GM19025 (cell line): ENCODE measurements around the gene ASPG.

Experiments
- ATAC-seq: cut with Tn5 transposase; IDR thresholded peaks from one replicate; pipeline ENCODE4 v1.9.1; 2021; ENCODE audit warnings: mild to moderate bottlenecking, low read depth, moderate library complexity; ENCODE audit not compliant: unreplicated experiment

ASPG gene

DNA sequence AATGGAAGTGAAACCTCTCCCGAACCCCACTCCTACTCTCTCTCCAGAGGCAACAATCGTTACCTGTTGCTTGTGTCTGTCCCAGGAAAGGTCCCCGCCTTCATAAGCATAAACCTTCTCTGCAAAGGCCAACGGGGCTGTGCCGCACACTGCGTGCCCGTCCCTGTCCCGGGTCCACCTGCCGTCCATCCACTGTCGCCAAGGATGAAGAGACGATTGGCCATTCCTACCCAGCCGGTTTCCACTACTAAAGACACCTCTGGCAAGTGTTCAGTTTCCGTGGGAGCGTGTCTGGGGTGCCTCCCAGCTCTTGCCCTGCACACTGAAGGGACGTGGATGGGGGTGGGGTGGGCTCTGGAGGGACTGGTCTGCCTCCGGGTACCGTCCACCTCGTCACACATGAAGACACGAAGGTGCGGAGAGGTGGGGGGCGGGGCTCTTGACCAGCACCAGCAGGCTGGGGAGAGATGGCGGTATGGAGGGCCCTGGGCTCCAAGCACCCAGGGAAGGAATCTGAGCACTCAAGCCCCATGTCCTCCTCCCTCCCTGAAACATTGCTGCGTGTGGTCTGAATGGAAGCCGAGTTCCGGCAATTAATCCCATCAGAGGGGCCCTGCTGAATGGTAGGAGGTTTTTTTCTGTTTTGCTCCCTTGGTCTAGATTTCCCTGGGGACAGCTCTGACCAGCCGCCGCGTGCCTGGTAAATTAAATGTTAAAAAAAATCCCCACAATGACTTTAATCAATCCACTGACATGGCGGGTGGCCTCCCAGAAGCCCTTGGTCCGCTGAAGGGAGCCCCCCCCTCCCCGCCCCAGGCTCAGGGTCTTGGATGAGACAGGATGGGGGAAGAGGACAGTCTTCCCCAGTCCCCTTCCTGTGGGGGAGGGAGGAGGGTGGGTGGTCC lies 48.8 kb downstream of the ASPG start:
- ATAC-seq = no peak

DNA sequence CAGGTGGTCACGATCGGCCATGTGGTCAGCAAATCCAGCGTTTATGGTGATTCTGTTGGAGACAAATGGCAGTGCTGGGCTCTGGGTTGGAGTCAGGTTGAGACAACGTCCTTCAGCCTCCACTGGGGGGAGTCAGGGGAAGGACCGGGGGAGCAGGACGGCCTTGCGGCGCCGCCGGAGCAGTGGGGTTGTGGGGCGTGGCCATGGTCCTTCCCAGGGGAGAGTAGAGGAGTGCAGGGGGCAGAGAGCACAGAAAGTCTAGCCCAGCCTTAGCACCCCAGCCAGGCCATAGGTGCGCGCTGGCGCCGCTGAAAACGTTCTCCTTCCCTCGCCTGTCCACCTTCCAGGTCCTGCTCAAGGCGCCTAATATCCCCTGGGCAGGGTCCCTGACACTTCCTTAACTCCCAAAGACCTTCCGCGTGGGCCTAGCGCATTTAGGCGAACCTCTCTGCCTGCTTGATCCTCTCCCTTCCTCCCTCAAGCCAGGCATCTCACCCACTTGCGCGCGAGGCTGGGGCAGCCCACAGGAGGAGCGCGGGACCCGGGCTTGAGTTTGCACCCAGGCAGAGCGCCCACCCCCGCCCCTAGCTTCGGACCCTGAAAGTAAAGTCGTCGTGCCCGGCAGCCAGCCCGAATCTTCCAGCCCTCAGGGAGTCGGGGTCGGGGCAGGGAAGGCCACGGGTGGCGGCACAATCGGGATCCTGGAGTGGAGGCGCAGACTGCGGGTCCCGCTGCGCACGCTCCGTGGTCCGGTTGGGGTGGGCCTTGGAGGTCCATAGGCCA lies 49.8 kb downstream of the ASPG start:
- ATAC-seq = no peak

DNA sequence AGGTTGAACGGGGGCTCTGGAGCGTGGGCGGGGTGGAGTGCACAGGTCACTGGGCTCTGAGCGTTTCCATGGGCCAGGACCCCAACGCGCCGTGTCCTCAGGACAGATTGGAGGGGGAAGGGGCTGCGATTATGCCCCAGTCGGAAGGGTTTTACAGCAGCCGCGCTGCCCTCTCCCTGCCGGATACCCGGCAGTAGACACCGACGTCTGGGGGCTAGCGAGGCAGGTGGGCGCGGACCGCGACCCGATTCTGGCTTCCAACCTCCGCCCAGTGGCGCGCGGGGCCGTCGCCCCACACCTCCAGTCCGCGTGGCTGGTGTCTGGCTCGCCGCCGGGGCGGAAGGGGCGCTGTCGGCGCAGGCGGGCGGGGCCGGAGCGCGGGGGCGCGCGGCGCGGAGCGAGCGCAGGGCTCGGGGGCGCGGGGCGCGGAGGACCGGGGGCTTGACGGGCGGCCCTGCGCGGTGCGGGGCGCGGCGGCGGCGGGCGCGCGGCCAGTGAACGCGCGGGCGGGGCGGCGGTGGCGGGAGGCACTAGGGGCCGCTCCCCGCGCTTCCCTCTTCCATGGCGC lies 50.5 kb downstream of the ASPG start:
- ATAC-seq = no peak

DNA sequence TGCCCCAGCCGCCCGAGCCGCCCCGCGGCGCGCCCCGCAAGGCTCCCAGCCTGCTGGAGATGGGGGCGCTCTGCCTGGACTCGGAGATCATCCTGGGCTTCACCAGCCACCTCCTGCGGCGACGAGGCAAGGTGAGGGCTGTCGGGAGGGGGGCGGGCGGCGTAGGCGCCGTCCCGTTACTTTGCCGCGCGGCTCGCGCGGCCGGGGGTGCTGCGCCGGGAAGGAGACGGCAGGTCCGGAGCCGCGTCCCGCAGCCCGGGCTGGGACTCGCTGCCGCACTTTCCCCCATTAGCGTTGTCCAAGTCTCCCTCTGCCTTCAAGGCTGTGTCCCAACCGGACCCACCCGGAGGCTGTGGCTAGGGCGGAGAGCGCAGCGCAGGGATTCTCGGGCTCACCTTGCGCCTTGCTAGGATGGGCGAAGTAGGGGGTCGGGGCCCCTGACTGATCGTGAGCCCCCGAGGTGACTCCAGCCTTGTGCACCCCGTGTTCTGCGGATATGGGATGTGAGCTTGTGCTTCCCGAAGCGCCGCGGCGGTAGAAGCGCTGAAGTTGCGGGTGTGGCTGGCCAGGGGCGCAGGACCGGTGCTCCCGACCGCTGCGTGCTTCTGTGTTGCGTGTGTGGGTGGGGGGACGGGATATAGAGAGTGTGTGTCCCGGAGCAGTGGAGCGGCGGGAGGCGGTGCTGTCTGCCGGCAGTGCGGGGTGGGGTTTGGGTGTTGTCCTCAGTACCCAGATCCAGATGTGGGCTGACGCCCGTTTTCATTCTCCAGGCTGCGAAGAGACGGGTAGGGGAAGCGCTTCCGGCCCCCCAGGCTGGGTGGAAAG lies 51.2 kb downstream of the ASPG start:
- ATAC-seq = no peak

DNA sequence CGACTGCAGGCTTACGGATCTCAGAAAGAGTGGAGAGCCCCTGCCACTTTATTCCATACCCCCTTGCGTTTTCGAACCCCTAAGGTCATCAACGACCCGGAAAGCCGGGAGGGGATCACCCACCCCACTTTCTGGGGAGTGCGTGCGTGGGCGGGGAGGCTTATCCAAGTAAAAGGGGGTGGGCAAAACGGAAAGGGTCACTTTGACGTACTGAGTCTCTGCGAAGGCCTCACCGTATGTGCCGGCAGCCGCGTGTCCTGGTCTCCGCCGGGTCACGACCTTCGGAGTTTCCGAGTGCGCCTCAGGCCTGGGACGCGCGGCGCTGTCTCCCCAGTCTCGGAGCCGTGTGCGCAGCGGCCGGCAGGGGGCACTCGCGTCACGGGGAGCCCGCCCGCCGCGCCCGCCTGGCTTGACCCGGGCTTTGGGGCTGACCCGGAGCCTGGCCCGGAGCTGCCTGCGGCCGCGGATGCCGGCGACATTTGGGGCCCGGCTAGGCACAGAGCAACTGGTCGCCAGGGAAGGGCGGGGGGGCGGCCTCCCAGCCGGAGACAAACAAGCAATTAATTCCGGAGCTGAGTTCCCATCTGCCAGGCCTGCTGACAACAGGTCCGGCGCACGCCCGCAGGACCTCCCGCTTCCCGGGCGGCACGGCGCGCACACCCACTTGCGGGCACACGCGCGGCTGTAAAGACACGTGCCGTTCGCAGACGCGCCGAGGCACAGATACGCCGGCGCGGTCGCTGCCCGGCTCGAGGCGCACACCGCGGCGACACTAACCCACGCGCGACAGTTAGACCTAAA lies 52.0 kb downstream of the ASPG start:
- no peak for ATAC-seq

DNA sequence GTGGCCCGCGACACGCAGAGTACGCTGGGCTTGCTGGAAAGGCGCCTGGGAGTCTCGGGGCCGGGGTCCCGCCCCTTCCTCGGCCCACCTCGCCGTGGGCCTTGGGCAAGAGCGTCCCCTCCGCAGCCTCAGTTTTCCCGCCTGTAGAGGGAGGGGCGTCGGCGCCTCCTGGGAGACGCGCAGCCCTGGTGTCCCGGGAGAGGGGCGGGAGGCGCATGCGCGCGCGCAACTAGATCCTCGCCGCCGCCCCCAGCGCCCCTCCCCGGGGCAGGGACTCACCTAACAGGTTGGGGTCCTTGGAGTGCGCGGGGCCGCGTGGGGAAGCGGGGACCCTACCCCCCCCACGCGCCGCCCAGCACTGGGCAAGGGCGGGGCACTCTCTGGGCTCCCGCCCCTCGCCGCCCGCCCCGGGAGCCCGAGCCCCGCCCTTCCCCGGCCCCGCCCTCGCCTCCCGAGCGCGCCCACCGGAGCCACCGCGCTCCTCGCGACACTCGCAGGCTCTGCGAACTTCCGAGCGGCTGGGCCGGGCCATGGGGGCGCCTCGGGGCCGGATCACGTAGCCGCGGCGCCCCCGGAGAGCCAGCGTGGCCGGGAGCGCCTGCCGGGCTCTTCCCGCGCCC lies 52.7 kb downstream of the ASPG start, which contains the start of gene KIF26A:
Gene KIF26A (plus strand): TSS at position 490 of the 620 bp plus-strand sequence. CDS start 136 bp downstream, outside the sequence.
- ATAC-seq = no peak

DNA sequence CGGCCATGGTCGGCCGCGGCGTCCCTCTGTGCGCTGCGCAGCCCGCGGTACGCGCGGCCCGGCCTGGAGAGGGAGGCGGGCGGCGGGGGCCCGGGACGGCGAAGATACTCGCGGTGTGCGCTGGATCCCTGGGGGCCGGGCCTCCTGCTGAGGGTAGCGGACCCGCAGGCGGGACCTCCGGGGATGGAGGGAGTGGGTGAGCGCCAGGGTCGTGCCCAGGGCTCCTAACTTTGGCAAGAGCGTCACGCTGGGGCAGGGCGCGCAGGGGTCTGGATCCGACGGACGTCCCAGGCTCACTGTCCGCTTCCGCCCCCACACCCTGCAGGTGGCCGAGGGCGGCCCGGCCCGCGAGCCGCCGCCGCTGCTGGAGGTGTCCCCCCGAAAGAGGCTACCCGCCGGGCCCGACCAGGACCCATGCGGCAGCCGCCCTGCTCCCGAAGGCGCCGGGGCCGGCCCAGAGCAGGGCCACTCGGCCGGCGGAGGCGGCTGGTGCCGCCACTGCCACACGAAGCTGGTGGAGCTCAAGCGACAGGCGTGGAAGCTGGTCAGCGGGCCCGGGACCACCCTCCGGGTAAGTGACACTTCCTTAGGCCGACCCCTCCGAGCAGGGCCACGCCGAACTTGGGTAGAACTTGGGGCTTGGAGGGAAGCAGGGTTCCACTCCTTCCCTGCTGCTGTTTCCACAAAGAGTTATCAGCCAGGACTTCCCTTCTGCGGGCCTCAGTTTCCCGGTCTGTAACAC lies 53.4 kb downstream of the ASPG start:
- no peak for ATAC-seq

DNA sequence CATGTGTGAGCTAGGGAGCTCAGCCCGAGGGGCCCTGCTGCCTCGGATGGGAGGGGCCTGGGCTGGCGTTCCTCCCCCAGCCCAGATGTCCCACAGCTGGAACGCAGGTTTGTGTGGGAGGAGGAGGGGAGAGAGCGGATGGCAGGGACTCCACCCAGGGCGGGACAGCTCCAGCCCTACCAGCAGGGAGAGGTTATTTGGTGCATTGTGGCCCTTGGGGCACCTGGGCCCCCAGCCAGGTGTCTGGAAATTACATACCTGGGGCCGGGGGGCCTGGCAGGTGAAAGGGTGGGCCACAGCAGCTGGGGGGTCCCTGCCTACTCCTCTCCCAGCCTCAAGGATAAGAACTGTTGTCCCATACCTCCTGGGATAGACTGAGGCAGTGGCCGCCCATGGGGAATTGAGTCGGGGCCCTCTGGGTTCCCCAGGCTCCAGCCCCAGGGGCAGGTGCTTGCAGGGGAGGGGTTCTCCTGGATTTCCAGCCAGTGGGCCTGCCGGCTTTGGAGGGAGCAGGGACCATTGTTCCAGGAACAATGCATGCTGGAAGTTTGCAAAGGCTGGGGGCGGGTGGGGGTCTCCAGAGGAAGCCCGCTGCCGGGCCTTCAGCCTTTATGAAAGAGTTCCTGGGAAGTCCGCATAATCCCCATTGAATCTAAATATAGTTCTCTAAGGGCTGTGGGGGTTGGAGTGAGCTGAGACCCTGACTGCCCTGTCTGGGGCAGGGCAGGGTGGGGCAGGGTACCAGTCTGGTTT lies 54.1 kb downstream of the ASPG start:
- no peak for ATAC-seq

DNA sequence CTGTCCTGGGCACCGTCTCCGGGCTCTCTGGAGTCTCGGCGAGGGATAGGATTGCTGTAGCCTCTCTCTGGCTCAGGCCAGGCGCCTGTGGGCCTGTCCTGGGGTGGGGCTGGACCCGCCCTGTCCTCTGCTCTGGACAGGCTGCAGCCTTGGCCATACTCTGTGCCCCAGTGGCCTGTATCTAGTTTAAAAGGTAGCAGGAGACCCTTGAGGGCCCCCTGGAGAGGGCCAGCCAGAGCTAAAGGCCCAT lies 54.6 kb downstream of the ASPG start:
- no peak for ATAC-seq

DNA sequence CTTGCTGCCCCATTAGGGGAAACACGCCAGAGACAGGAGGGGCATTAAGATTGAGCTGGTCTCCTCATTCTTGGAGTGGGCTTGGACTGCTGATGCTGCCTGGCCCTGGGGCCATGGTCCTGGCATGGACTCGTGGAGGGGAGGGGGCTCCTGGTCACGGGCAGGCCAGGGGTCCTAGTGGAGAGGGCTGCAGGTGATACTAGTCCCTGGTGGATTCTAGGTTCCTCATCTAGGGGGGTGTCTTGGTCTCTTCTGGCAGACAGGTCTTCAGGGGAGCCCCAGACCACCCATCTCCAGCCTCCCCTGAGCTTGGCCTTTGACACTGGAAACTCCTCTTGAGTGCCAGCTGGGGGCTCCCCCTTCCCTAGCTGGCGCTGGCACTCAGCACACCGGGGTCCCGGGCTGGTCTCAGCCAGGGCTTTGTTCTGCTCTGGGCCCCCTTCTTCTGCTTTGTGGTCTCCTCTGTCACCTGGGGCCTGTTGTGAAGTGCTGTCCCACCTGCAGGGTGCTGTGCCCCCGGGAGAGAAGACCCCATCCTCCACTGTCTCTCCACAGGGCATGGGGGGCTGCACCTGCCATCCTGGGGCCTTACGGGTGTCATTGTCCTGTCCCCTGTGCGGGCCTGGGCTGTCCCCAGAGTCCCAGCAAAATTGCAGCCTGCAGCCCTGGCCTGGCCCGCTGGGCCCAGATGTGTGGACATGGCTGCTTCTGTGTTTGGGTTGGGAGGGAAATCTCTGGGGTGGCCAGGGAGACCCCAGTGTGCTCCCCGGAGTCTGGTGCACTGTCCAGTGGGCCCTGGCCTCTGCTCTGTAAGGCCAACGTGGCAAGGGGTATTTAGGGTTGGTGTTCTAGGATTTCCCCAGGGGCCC lies 55.2 kb downstream of the ASPG start:
- ATAC-seq = no peak

DNA sequence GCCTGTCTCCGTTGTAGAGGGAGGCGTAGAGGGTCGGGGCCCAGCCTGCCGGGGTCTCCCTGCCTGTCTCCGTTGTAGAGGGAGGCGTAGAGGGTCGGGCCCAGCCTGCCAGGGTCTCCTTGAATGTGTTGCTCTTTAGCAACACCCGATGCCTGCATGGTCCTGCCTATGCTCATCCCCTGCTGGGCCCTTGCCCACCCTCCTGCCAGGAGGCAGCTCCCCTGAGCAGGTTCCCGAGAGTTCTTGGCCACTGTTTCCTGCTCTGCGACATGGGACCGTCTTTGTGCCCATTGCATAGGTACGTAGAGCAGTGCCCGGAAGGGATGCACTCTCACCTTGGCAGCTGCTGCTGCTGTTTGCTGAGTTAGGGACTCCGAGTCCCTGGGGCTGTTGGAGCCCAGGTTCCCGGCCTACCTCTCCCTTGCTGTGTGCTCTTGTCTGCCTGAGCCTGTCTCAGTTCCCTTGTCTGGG lies 56.2 kb downstream of the ASPG start:
- ATAC-seq = no peak

DNA sequence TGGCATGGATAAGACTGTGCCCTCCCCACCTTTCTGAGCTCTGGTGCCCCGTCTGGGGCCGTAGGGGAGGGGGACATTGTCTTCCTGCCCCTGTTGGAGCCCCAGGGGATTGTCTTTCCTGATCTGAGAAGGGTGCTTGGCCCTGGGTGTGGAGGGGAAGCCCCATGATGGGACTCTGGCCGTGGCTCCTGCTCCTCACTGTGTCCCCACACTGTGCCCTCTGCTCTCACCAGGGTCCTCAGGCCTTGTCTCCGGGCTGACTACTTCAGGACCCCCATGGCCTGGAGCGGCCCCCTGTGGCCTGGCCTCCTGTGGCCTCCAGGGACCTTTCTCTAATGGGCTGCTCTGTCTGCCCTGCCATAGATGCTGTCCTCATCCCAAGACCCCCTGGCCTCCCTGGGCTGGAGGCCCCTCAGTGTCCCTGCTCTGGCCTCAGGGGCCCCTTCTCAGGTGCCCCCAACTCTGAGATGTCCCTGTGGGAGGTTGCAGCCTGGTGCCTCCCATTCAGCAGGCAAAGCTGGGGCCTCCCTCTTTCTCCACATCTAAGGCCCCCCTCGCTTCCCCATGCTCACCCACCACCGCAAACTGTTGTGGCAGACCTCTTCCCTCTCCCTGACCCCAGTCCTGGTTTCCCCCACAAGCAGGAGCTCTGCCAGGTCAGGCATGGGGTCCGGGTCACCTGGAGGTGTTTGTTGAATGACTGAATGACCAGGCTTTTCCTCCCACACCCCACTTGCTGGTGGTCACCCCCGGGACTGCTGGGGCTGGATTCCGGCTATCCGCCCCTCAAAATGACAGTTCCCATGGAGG lies 56.8 kb downstream of the ASPG start:
- ATAC-seq = no peak

DNA sequence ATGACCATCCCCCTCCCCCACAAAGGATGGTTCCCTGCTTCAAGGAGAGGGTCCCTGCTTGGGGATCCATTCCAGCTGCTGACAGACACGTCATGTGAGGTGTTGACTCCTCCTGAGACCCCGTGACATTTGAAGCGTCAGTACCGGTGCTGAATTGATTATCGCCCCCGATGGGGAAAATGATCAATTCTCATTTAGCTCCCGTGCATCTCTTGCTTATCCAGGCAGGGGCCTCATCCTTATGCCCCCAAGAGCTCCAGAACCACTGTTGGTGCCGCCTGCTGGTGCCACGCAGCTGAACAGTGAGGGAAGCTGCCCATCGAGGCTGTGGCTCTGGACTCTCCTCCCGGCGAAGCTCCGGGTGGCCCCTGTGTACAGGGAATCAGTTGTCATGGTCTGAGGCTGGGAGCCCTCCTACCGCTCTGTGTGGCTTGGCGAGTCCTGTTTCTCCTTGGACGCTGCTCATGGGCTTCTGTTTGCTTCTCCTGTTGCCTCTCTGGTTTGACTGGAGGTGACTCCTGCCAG lies 57.5 kb downstream of the ASPG start:
- no peak for ATAC-seq

DNA sequence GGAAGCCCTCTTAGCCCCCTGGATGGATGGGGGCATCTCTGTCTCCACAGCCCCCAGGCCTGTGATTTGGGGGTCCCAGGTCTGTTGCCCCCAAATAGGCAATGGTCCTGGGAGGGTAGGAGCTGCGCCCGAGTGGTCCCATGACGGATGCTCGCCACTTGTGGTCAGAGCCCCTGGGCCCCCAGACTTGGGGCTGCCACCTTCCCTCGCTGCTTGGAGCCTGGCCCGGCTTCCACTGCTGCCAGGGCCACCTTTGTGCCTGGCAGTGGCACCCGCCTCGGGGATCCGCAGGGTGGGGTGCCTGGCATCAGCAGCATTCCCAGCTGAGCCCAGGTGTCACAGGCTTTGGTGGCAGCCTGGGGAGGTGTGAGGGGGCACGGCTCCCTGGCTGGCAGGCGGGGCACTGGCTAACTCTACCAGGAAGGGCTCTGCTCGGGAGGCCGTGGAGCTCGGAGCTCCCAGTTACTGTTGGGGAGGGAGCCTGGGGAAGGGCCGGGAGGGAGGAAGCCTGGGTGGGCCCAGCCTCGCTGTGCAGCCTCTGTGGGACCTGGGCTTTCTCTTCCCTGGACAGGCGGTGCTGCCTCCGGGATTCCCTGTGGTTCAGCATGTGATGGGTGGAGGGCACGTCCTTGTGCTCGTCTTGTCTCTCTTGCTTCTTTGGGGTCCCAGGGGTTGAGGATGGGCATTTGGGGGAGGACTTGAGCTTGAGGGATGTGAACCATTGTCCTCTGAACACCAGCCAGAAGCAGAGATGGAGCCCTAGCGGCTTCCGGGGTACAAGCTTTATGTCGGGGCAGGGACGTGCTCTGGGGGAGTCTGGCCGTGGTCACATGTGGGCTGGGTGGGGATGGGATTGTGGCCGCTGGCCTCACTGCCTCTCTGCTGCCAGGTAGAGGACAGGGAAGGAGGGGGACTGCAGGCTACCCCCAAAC lies 58.3 kb downstream of the ASPG start:
- no peak for ATAC-seq

DNA sequence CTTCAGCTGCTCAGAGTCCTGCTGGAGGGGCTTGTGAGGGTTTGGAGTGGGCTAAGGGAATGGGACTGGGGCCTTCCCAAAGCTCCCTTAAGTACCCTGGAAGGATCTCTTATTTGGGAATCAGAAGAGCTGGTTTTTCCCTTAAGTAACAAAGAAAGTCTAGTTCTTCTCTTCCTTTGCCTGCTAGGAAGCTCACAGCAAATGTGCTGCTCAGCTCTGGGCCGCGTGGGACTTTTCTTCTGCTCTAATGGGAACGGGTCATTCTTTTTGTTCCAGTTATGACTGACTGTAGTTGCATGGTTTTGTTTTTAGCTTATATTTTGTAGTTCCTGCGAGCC lies 58.9 kb downstream of the ASPG start:
- no peak for ATAC-seq
